Choroid plexus epithelial cell (primary cell): ENCODE measurements around the gene CLPSL2.

Experiments used
- DNase-seq: peaks from one replicate; pipeline ENCODE4 v3.0.0-alpha.2; 2010; ENCODE audit warnings: low read depth
- H3K4me3 ChIP-seq: 2 replicates; pipeline ENCODE4 v1.5.1; 2011; ENCODE audit warnings: low read depth, mild to moderate bottlenecking, control low read depth, low read length, moderate library complexity
- TF ChIP-seq, protein P1 (sequence below): conservative IDR thresholded peaks from 2 replicates; pipeline ENCODE4 v1.5.1; 2011; ENCODE audit warnings: low read depth, mild to moderate bottlenecking, control low read depth, inconsistent platforms, low read length, moderate library complexity

The CLPSL2 gene

DNA sequence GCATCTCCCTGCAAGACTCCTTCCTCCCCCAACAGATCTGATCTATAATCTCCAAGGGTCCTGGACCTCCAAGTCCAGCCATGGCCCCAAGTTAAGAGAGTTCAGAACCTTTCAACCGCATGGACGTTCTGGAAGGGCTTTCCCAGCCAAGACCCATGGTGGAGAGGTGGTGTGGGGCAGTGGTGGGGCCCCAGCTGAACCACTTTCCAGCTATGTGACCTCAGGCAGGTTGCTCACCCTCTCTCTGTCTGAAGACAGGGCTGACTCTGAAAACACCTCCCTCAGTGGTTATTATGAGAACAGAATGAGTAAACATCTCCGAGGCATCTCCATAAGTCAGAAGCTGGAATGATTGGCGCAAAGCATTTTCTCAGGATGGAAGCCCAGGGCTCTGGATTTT, 19.8 kb downstream of the CLPSL2 start:
- TF ChIP-seq, protein P1, sequence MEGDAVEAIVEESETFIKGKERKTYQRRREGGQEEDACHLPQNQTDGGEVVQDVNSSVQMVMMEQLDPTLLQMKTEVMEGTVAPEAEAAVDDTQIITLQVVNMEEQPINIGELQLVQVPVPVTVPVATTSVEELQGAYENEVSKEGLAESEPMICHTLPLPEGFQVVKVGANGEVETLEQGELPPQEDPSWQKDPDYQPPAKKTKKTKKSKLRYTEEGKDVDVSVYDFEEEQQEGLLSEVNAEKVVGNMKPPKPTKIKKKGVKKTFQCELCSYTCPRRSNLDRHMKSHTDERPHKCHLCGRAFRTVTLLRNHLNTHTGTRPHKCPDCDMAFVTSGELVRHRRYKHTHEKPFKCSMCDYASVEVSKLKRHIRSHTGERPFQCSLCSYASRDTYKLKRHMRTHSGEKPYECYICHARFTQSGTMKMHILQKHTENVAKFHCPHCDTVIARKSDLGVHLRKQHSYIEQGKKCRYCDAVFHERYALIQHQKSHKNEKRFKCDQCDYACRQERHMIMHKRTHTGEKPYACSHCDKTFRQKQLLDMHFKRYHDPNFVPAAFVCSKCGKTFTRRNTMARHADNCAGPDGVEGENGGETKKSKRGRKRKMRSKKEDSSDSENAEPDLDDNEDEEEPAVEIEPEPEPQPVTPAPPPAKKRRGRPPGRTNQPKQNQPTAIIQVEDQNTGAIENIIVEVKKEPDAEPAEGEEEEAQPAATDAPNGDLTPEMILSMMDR = no peak
- no peak overlapping the region for H3K4me3 ChIP-seq
- no peak for DNase-seq

GRCh38 chr6:35797837-35798526, 21.6 kb downstream of the CLPSL2 start:
- no peak for DNase-seq
- H3K4me3 ChIP-seq = no peak overlapping the region
- TF ChIP-seq, protein P1 = no peak

- TF ChIP-seq, protein P1 = no peak
- no peak for DNase-seq
- no peak overlapping the region for H3K4me3 ChIP-seq
Measured at GRCh38 chr6:35798706-35799105, 22.3 kb downstream of the CLPSL2 start.

DNA sequence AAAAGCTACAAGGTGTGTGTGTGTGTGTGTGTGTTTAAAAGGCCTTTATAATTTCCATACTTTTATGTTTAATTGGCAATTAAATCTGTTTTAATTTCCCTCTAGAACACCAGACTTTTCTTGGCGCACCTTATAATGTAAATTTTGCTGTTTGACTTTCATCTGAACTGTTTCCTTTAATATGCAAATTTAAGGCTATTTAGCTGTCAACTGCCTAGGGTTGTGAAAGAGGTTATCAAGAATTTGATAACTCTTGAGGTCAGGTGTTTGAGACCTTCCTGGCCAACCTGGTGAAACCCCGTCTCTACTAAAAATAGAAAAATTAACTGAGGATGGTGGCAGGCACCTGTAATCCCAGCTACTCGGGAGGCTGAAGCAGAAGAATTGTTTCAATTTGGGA, 24.8 kb downstream of the CLPSL2 start:
- TF ChIP-seq, protein P1 = no peak
- no peak for DNase-seq
- H3K4me3 ChIP-seq = no peak overlapping the region

DNA sequence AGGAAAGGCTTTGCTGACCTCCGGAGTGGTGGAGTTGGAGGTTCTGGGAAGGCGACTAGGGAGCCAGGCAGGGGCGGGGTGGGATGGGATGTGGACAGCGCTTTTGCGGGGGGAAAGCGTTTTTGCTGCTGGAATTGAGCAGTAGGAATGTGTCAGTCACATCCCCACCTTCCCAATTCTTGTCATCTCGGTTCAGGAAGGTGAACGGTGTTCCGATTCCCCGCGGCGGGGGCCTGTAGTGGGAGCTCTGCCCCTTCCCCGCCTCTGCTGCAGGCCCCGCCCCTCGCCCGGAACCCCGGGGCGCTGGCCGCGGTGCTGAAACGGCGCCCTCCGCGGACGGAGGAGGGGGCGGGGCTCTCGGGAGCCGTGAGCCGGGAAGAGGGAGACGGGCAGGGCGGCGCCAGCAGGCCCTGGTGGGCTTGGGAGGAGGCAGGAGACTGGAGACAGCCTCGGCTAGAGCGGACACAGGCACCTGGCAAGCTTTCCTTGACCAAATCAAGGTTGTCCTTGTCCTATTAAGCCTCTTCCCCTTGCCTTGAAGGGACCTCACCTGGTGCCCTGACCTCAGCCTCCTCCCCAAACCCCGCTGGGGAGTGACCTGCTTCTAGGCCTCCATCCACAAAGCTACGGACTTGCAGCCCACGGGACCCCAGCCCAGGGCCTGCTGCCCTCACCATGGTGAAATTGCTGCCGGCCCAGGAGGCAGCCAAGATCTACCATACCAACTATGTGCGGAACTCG, 28.8 kb downstream of the CLPSL2 start, which contains the start of gene LHFPL5:
TSS of gene LHFPL5 (plus strand) at position 357 of the 741 bp plus-strand sequence. CDS start at position 676, 319 bp downstream.
- peak; percentile 26 for DNase-seq
- TF ChIP-seq, protein P1 = no peak

DNA sequence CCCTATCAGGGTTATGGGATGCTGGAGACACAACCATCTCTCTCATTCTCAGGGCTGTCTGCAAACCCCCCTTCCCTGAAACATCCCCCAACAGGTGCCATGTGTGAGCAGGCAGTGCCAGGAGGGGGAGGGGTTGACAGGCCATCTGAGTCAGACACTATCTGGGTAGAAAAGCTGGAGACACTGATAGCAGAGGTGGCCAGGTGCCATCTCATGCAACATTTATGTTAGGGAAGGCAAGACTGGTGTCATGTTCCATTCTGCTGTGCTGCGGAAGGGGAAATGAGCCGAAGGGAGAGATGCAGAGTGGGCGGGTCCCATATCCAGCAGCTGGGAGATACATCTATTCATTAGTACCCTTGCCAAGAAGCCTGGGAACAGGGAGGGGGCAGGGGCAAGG, 32.3 kb downstream of the CLPSL2 start:
- TF ChIP-seq, protein P1 = no peak
- H3K4me3 ChIP-seq = no peak overlapping the region
- DNase-seq = no peak

More for the DNA sequence above, 28.8 kb downstream of the CLPSL2 start, which contains the start of gene LHFPL5:
- peak within 1 kb of the TSS; percentile 19 for H3K4me3 ChIP-seq

GRCh38 chr6:35809809-35810208, 33.4 kb downstream of the CLPSL2 start:
- no peak for DNase-seq
- no peak overlapping the region for H3K4me3 ChIP-seq
- TF ChIP-seq, protein P1 = no peak
